DMS53 (cell line): ENCODE measurements around the gene RNASEH1.
A peak's percentile ranks its signal among the peaks of the same experiment; 100 is the strongest.
"Not testable (repeated sequence)": the region's sequence is repeated elsewhere in the genome, so short reads cannot be mapped to it uniquely, and the experiment has no call there.

ENCODE experiments used
- DNase-seq: peaks from one replicate; lab custom pipeline; 2025; lab: John Stamatoyannopoulos, UW

The RNASEH1 gene

GRCh38 chr2:3518496-3519254 is 39.5 kb downstream of the RNASEH1 start:
- peak; percentile 93 for DNase-seq

- DNase-seq, result no peak
Observed at GRCh38 chr2:3517948-3518495, 40.1 kb downstream of the RNASEH1 start.

- no peak for DNase-seq
Observed at GRCh38 chr2:3516831-3517230, 41.3 kb downstream of the RNASEH1 start.

GRCh38 chr2:3515438-3515837 is 42.7 kb downstream of the RNASEH1 start:
- DNase-seq, result not testable (repeated sequence)

GRCh38 chr2:3513026-3513810 is 44.9 kb downstream of the RNASEH1 start:
- no peak for DNase-seq

- no peak for DNase-seq
Observed at GRCh38 chr2:3512086-3512485, 46.0 kb downstream of the RNASEH1 start.

GRCh38 chr2:3505771-3506170 is 52.4 kb downstream of the RNASEH1 start:
- DNase-seq, result peak; percentile 56

- DNase-seq, result peak; percentile 96
Observed at GRCh38 chr2:3504741-3505140, 53.4 kb downstream of the RNASEH1 start.

GRCh38 chr2:3503483-3503882 is 54.6 kb downstream of the RNASEH1 start:
- no peak for DNase-seq

GRCh38 chr2:3503046-3503445 is 55.1 kb downstream of the RNASEH1 start:
- DNase-seq, result no peak

GRCh38 chr2:3500326-3500899 is 57.7 kb downstream of the RNASEH1 start:
- no peak for DNase-seq

- no peak for DNase-seq
Observed at GRCh38 chr2:3498783-3499394, 59.2 kb downstream of the RNASEH1 start.

- not testable (repeated sequence) for DNase-seq
Observed at GRCh38 chr2:3496708-3497080, 61.4 kb downstream of the RNASEH1 start.
